DMS153 treated with DMSO at 0.1 percent for 48 hours (cell line): ENCODE data around the gene MUC4.
A peak's percentile ranks its signal among the peaks of the same experiment; 100 is the strongest.
"Not testable (repeated sequence)": the region's sequence is repeated elsewhere in the genome, so short reads cannot be mapped to it uniquely, and the experiment has no call there.

ENCODE experiments used
- DNase-seq: peaks from one replicate; lab custom pipeline; 2025; ENCODE audit not compliant: unreplicated experiment; lab: John Stamatoyannopoulos, UW

Gene MUC4

DNA sequence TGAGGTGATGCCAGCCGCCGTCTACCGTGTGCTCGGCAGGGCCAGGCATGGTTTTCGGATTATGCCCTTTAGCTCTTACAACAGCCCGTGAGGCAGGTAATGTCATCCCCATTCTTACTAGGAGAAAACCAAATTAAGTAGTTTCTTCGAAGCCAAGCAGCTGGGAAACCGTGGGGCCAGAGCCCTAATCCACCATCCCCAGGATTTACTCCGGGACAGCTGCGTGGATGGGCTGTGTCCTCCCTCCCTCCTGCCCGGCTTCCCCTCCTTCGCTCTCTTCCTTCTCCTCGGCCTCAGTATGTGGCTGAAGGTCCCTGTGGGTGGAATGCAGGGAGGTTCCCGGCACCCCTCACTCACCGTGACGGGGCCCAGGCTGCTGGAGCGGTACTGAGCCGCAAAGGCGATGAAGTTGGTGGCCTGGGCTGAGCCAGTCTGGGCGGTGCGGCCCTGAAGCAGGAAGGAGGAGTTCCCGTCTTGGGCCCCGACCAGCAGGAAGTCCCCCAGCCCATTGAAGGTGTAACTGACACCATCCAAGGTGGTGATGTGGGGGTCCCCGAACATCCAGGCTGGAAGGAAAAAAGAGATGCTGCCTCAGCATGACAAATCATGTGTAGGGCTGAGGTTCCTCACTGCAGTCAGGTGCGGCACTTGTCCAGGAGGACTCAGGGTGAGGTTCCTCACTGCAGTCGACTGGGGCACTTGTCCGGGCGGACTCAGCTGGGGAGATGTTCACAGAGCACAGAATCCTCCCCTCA is 48.5 kb downstream of the MUC4 start:
- DNase-seq, result no peak

DNA sequence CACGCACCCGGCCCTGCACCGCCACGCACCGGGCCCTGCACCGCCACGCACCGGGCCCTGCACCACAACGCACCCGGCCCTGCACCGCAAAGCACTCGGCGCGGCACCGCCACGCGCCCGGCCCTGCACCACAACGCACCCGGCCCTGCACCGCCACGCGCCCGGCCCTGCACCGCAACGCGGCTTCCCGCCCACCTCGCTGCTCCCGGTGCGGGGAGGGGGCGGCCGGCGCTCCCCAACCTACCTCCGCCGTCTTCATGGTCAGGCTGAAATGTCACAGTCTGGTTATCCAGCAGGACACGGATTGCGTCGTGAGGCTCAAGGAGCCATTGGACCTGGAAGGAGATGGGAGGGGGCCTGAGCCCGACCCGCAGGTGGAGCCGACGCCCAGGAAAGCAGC is 49.1 kb downstream of the MUC4 start:
- DNase-seq, result no peak

DNA sequence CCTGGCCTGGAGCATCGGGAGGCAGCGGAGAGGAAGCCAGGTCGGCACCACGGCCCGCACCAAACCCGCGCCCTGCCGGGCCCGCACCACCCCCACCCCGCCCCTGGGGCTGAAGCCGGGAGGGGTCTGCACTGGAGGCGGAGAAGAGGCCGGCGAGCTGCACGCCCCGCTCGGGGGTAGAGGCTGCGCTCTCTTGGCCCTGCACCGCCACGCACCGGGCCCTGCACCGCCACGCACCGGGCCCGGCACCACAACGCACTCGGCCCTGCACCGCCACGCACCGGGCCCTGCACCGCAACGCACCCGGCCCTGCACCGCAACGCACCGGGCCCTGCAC is 49.5 kb downstream of the MUC4 start:
- no peak for DNase-seq

DNA sequence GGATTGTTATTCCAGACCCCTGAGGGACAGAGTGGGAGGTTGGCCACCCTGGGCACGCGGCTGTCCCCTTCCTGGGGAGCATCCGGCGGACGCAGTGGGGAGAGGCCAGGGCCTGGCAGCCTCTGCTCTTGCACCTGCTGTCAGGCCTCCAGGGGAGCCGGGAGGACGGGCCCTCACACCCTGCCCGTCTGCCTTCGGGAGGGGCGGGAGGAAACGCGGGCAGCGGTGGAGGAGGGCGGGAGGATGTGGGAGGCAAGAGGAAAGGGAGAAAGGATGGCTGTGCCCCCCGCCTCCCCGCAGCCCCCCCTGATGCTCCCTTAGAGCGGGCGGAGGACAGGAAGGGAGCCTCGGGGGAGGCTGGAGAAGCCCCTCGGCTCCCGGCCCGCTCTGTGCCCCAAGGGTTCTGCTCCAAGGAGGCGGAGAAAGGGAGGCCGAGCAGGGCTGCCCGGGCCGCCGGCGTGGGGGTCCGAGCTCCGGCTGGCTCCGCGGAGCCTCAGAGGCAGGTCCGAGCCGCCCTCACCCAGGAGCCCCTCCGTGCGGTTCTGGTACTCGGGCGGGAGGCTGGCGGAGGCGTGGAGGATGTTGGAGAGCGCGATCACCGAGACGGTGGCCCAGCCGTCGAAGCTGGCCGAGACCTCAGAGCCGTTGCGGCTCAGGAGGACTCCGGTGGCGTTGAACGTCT is 50.0 kb downstream of the MUC4 start:
- no peak for DNase-seq

DNA sequence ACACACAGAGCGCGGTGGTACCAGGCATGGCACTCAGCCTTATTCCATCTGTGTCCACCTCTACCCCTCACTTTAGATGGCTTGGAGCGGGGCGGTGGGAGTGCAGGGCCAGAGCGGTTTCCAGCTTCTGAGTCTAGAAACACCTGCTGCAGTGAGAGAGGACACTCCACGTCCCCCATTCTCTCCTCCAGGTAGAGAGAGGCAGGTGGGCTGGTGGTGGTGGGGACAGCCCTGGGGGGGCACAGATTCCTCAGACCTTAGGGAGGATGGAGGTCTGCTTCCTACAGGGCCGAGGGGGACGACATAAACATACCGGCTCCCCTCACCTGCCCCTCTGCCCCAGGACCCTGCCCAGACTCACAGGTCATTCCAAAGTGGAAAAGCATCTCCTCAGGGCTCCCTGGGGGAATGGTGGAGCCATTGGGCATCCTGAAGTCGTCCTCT is 50.6 kb downstream of the MUC4 start:
- DNase-seq, result no peak

DNA sequence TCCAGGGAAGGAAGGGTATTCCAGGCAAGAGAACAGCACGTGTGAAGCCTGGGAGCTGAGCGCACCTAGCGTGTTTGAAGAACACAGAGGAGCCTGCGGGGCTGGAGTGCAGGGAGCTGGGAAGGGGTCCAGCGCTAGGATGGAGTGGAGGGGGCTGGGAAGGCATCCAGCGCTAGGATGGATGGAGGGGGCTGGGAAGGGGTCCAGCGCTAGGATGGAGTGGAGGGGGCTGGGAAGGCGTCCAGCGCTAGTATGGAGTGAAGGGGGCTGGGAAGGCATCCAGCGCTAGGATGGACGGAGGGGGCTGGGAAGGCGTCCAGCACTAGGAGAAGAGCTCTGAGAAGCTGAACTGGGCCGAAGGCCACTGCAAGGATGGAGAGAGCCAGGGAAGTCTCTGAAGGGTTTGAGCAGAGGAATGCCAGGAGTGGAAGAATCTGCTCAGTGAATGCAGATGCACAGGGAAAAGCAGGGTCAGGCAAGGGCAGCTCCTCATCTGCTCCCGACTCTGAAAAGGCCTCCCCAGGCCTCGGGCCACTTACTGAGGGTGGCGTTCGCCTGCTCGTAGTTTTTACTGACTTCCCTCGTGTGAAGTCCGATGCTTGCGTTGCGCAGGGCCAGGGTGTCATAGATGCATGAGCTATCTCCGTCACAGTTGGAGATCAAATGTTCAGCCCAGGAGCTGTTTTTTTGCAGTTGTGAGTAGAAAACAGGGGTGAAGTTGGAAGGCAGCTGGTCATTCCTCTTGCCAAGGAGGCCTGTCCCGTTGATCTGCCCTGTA is 51.2 kb downstream of the MUC4 start:
- no peak for DNase-seq

DNA sequence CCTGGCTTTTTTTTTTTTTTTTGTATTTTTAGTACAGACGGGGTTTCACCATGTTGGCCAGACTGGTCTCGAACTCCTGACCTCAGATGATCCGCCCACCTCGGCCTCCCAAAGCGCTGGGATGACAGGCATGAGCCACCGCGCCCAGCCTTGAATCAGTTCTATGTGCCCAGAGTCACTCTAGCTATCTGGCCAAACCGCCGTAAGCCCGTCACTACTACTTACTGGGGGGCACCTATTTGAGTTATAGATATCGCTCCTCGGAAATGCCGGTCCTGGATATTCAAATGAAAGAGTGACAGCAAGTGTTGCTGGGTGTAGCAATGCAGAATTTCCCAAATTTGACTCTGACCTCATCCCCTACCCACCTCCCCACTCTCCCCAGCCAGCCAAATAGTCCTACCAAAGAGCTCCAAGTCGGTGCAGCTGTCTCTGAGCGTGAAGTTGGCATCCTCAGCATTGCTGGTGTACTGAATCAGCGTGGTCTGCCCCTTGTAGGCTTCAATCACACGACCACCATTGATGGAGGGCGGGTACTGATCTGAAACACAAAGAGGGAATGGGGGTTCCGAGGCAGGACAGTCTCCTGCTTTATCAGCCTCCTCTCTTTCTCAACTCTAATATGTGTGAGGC is 52.9 kb downstream of the MUC4 start:
- no peak for DNase-seq

DNA sequence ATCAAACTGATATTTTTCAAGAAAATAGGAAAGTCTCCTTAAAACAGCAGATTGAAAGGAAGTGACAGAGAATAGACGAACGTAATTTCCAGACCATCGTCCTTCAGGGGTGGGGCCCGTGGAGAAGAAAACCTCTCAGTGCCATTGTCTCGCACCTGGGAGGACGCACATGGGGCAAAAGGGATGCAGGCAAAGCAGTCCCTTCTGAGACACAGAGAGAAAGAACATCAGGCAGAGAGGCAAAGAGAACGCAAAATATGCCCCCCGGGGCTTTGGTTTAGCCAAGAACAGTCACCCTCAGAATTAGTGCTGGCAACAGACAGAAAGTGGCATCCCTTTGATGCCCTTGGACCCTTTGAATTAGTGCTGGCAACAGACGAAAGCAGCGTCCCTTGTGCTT is 53.9 kb downstream of the MUC4 start:
- no peak for DNase-seq

DNA sequence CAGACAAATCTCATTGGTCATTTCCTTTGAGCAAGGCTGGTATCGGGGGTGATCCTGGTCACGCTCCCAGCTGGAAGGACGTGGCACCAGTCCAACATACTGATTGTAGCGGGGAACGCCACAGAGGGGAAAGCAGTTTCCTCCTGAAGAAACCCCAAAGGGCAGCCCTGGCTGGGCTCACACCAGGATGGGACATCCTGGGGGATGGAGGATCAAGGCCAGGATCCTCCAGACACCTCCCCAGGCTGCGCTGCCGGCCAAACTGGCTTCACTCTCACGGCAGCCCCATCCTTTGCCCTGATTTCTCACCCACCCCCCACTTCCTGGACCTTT is 54.3 kb downstream of the MUC4 start:
- no peak for DNase-seq

DNA sequence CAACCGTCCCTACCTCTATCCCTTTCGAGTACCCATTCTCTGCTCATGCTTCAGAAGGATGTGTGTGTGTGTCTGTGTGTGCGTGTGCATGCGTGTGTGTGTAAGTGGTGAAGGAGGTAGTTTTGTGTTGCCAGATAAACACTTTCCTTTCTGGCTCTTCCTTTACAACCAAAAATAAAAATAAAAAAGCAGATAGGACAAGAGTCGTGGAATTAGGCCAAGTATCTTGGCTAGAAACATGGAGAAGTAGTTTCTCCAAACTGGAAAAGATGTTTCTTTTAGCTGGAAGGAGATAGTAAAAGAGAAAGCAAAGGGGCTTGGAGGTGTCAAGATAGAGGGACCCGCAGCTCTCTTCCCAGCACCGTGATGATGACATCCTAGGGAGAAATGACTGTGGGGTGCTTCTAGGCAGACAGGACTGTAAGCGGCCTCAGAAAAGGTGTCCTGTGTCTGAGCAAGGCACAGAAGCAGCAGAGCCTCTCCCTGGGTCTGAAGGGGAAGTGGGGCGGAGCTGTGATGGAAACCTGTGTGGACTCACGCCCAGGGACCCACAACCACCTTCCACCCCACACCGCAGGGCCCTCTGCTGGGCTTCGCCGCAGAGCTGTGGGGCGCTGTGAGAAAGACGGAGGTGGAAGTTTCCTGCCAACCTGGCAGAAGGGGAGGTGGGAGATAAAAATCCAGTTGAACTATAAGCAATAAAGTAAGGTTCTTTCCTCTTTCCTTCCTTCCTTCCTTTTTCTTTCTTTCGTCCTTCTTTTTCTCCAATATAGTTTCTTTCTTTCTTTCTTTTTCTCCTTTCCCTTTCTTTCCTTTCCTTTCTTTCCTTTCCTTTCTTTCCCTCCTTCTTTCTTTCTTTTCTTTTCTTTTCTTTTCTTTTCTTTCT is 55.7 kb downstream of the MUC4 start:
- no peak for DNase-seq

DNA sequence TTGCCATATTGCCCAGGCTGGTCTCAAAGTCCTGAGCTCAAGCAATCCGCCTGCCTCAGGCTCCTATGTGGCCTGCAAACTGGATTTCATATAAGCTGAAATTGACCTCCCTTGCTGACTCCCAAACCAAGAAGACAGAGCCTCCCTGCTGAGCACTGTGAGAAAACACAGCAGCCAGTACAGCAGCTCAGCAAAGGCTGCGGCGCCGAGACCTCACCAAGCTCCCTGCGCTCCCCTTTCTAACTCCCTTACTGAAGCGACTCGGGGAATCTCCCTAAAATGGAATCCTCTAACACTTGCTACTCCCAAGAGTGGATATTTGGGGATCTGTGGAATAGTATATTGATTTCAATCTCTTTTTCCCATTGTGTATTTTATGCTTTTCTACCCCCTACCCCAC is 56.3 kb downstream of the MUC4 start:
- DNase-seq, result no peak

DNA sequence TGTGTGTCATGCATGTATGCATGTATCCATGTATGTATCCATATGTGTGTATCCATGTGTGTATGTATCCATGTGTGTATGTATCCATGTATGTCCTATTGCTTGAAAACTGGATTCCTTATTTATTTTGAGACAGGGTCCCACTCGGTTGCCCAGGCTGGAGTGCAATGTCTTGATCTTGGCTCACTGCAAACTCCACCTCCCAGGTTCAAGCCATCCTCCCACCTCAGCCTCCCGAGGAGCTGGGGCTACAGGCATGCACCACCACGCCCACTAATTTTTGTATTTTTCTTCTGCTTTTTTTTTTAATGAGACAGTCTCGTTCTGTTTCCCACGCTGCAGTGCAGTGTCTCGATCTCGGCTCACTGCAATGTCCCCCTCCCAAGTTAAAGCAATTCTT is 56.8 kb downstream of the MUC4 start:
- no peak for DNase-seq

DNA sequence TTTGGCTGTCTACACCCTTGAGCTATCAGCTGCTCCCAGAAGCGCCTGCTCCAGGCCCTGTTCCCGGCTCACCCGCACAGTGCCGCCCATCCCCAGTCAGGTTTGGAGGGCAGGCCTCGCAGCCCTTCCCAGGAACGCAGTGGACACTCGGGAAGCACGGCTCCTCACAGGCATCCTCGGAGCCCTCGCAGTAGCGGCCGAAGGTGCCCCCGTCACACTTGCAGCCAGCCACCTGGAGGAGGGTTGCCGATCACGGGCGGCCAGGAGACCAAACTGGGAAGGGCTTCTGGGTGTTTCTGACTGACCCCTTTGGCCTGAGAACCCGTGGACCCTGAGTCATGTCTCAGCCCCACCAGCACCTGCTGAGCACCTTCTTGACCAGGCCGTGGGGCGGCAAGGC is 57.6 kb downstream of the MUC4 start:
- no peak for DNase-seq

DNA sequence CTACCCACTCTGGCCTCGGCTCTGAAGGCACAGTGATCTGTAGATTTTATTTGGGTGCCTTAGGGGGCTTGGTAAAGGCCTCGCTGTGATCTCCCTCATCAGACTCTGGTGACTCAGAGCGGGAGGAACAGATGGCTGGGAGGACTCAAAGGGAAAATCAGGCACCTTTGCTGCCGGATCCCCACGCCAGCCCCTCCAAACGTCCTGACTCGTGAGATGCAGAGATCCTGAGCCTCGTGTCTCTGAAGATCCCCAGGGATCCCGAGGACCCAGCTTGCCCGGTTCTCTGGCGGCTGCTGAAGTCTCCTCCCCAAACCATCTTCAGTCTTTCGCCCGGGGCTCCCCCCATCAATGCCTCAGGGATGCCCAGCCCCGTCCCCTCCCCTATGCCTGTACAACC is 58.1 kb downstream of the MUC4 start:
- no peak for DNase-seq

DNA sequence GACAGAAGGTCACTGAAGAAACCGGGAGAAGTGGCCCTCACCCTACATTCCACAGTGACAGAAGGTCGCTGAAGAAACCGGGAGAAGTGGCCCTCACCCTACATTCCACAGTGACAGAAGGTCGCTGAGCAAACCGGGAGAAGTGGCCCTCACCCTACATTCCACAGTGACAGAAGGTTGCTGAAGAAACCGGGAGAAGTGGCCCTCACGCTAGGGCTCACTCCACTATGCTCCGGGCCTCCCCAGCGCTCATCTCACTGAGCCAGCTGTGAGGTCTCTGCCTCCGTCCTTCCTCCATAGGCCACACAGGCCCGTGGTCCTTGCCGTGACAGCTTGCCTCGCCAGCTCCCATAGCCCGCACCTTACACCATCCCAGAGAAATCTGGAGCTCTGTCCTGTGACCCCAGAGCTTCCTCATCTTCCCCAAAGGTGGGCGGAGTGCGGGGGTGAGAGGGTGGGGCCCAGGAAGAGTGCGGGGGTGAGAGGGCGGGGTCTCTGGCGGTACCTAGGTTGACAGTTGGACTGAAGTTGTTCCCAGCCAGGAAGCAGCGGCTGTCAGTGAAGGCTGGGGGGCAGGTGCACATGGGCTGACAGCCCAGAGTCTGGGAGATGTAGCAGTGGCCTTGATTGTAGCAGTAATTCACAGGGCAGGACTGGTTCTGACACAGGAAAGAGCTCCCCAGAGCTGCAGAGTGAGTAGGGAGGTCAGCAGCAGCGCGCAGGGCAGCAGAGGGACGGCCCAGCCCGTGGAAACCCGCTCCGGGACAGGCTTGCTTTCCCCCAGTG is 59.0 kb downstream of the MUC4 start:
- no peak for DNase-seq

DNA sequence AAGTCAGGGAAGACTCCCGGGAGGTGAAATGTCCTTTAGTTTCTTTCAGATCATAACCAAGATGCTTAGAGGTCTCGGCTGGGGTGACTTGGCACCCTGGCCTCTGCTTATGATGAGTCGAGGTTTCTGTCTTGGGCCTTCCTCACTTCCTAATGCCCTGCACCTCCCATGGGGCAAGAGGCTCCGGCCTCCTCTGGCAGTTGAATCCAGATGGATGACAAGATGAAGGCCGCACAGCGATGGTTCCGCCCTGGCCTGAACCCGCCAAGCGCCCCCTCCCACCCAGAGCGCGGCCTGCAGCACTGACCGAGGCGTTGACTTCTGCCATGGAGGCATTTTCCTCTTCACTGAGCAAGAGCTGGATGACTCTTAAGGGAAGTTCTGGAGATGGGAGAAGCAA is 59.7 kb downstream of the MUC4 start:
- DNase-seq, result no peak

DNA sequence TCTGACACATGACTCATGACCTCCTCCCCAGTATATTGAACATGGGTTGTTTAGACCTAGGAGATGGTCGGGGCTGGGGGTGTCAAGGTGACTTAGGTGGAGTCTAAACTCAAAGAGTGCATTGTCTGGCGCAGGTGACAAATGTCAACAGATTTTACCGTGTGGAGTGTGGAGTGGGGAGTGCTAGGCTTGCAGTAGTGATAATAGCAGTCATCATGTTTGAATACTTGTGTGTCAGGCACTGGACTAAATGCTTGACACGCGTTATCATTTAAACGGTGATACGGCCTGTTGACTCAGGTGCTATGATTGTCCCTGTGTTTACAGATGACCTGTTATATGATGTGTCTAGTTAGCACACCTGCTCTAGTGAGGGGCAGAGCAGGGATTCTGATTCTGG is 60.2 kb downstream of the MUC4 start:
- DNase-seq, result peak; percentile 19

DNA sequence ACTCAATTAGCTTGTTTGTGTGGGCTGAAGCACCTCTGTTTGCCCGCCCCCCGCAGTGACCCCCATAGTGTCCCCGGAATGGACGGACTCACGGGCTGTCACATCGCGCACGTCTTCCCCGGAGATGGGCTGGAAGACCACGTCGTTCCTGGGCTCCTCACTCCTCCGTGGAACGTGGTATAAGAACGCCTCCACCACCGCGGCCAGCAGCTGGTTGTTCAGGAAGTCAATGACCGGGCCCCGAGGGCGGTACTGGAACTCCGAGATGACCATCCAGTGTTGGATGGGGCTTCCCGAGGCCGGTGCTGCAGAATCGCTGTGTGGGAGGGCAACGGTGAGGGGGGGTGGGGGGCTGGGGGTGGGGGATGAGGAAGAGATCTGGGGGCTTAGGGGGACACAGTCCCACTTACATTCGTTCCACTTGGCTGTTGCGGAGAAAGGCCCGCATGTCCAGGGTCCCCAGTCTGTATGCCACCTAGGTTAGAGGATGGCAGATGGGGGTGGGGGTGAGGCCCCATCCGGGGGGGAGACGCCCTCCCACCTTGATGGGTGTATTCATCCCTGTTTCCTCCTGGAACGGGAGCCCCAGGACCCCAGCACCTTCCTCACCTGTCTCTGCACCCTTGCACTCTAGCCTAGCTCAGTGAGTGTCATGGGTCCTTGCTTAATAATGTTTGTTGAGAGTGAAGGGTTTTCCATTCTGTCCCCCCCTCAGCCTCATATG is 60.8 kb downstream of the MUC4 start:
- no peak for DNase-seq

DNA sequence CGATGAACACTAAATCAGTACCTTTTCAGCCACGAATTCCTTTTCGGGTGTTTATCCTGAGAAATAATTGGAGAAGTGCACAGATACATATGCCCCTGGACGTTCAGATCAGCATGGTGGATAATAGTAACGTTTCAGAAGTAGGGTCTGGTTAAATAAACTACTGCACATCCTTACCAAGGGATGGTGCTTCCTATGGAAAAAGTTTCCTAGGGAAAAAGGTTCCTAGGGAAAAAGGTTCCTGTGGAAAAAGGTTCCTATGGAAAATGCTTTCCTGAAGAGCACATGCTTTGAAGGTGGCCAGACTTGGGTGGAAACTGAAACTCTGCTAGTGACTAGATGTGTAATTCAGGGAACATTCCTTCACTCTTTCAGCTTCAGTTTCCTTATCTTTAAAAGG is 62.6 kb downstream of the MUC4 start:
- not testable (repeated sequence) for DNase-seq
